Mucosa of descending colon (tissue), 3 donors: ENCODE measurements around the gene OGA. TPM values are rescaled to one million over a fixed set of nuclear protein-coding genes. Genes with fewer than 3 reads are reported as not detected.

ENCODE experiments used
- ATAC-seq: fragments of 200-7000 bp; cut with Tn5 transposase; one replicate; pipeline ENCODE4 v1.9.1; 2020; ENCODE audit warnings: mild to moderate bottlenecking, moderate library complexity
- DNase-seq, 3 donors: peaks; one replicate each; pipeline ENCODE4 v3.0.0-alpha.2; 2020
- H3K36me3 ChIP-seq: fragments of 200-600 bp; one replicate; pipeline ENCODE4 v1.8.0; 2021; ENCODE audit warnings: low read depth, mild to moderate bottlenecking
- H3K4me1 ChIP-seq: fragments of 200-600 bp; one replicate; pipeline ENCODE4 v1.8.0; 2021; ENCODE audit warnings: low read depth, mild to moderate bottlenecking
- H3K4me3 ChIP-seq: fragments of 200-600 bp; one replicate; pipeline ENCODE4 v1.8.0; 2021; ENCODE audit warnings: mild to moderate bottlenecking
- H3K9me3 ChIP-seq: fragments of 200-600 bp; one replicate; pipeline ENCODE4 v1.8.0; 2021; ENCODE audit warnings: mild to moderate bottlenecking
- CTCF ChIP-seq: fragments of 200-600 bp; IDR thresholded peaks from one replicate; pipeline ENCODE4 v1.8.0; 2022; ENCODE audit warnings: antibody characterized with exemption, mild to moderate bottlenecking
- intact Hi-C, 2 donors: fragments of 100-400 bp; cut with DNase I in 1 of 2; cut with micrococcal nuclease in 1 of 2; formaldehyde crosslinking; loops; one replicate each; pipeline versions ENCODE4 v1.11.0 to v1.11.1; 2022; cut with DNase I, micrococcal nuclease
- total RNA-seq, 3 donors: library from RNA; stranded (reverse); fragmentation: NEBNext Ultra II Directional in 2 of 3; extraction: Animal tissue kit (Norgen Biotek cat#: 25700) in 2 of 3; gene quantifications; one replicate each; pipeline versions ENCODE4 v1.2.1 to v1.2.4, GENCODE V29; 2021 to 2023
- donor health status: DM: no; HTN: no; CAD: no; lungs with moderate emphysema.
- donor health status: DM: no; HTN: no; CAD: no.
- donor health status: DM: no; HTN: yes; CAD: no.

The OGA gene
- total RNA-seq, 3 donors from 2014 or later, result 80.8 to 112 (median 110) TPM

- Histone ChIP-seq H3K9me3 (no peaks in the 10 kb centered on the region), H3K4me3 (no peak overlapping the region), H3K4me1 (no peaks in the 10 kb centered on the region), H3K36me3 (no peaks in the 10 kb centered on the region)
- ATAC-seq, result no peak
- intact Hi-C loops, result no loop called here
- no peak for DNase-seq
- no peak for TF ChIP-seq CTCF
Observed at GRCh38 chr10:101759309-101760247, 58.7 kb downstream of the OGA start.

GRCh38 chr10:101758858-101759257 lies 59.4 kb downstream of the OGA start:
- Histone ChIP-seq H3K4me3 (no peak overlapping the region), H3K36me3 (no peaks in the 10 kb centered on the region)
- intact Hi-C loops, result no loop called here

GRCh38 chr10:101752241-101752640 lies 66.0 kb downstream of the OGA start:
- TF ChIP-seq CTCF, result no peak
- intact Hi-C loops, result no loop called here
- no peak overlapping the region for H3K4me3 ChIP-seq
- ATAC-seq (no peak), DNase-seq (no peak)
- H3K36me3 ChIP-seq, result no peaks in the 10 kb centered on the region
- H3K4me1 ChIP-seq, result no peaks in the 10 kb centered on the region
- H3K9me3 ChIP-seq, result no peaks in the 10 kb centered on the region

More at GRCh38 chr10:101758858-101759257, 59.4 kb downstream of the OGA start:
- Histone ChIP-seq H3K4me1 (no peaks in the 10 kb centered on the region), H3K9me3 (no peaks in the 10 kb centered on the region)
- no peak for TF ChIP-seq CTCF
- no peak for ATAC-seq
- DNase-seq, result no peak

- TF ChIP-seq CTCF, result no peak
- H3K36me3 ChIP-seq, result no peaks in the 10 kb centered on the region
- H3K9me3 ChIP-seq, result no peaks in the 10 kb centered on the region
- ATAC-seq (no peak), DNase-seq (no peak)
- intact Hi-C loops, result no loop called here
- no peak overlapping the region for H3K4me3 ChIP-seq
- no peaks in the 10 kb centered on the region for H3K4me1 ChIP-seq
Observed at GRCh38 chr10:101749047-101750016, 68.9 kb downstream of the OGA start.

- TF ChIP-seq CTCF, result no peak
- Histone ChIP-seq H3K9me3 (no peaks in the 10 kb centered on the region), H3K4me1 (no peaks in the 10 kb centered on the region), H3K36me3 (no peaks in the 10 kb centered on the region), H3K4me3 (no peak overlapping the region)
- ATAC-seq, result no peak
- DNase-seq, result no peak
- intact Hi-C loops, result no loop called here
Observed at GRCh38 chr10:101748496-101748895, 69.7 kb downstream of the OGA start.
